Activated CD4-positive, CD25-positive, alpha-beta regulatory T cell treated with anti-CD3 and anti-CD28 coated beads, Interleukin-2, amount 50 U/mL, for 16 hours (primary cell): Measurements from ENCODE around the gene B3GNT9.
A peak's percentile ranks its signal among the peaks of the same experiment; 100 is the strongest.

Source experiments
- DNase-seq: peaks from one replicate; pipeline ENCODE4 v3.0.0-alpha.2; 2020; ENCODE audit warnings: low read depth, low spot score

B3GNT9 gene

DNA sequence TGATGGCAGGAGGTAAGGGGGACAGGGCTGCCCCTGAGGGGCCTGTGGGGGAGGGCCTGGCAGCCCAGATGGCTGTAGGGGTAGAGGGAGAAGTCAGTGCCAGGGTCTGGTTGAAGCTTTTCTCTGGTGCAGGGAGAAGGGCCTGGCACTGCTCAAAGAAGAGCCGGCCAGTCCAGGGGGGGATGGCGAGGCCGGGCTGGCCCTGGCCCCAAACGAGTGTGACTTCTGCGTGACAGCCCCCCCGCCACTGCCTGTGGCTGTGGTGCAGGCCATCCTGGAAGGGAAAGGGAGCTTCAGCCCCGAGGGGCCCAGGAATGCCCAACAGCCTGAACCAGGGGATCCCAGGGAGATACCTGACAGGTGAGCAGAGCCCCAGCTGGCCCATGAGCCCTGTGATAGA is 16.8 kb upstream of the B3GNT9 start:
- DNase-seq = no peak

DNA sequence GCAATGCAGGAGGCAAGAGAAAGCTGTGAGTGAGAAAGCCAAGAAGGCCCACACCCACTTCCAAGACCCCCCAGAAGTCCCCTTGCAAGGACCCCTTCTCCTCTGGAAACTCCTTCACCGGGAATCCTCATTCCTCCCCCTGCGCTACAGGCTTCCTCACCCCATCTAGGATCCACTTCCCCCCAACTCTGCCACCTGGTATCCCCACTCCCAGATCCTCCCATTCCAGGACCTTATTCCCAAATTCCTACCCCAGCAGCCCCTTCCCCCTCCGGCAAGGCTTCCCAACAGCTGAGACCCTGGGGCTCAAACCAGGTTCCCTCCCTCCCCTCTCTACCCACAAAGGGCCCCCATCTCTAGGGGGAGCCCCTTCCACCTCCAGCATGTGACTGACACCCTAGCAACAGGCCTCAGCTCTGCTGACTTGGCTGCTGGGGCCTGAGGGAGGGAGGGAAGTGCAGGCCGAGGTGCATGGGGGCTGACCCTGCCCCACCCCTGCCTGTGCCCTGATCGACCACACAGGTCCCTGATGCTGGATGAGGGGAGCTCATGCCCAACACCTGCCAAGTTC is 15.9 kb upstream of the B3GNT9 start:
- DNase-seq = no peak

DNA sequence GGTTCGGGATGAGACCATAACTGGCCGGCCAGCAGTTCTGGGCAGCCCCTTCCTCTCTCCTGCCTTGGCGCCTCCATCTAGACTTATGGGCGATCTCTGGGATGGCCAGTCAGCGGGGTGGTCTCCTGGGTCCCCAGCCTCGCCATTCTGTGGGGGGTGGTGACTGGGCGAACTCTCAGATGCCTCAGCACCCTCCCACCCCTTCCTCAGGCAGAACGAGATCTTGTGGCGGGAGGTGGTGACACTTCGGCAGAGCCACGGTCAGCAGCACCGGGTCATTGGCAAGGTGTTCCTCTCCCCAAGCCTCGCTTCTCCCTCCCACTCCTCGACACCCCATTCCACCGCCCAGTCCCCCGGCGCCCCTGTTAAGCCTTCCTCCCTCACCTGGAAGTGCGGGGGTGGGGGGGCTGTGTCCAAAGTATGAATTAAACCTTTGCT is 15.3 kb upstream of the B3GNT9 start:
- DNase-seq = no peak

- DNase-seq = no peak
Observed at GRCh38 chr16:67165121-67166078, 14.6 kb upstream of the B3GNT9 start.

DNA sequence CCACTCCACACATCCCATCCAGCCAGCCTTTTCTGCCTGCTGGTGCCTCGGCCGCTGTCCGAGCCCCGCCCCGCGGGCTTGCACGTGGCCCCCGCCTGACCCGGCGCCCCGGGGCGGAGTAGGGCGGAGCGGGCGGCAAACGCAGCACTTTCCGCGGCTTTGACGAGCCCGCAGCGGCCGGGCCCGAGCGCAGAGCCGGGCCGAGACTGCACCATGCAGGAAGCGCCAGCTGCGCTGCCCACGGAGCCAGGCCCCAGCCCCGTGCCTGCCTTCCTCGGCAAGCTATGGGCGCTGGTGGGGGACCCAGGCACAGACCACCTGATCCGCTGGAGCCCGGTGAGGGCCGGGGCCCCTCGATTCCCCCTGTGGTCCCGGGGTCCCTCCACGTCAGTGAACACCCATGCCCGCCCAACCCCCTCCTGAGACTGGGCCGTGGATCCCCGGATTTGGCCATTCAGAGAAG is 13.8 kb upstream of the B3GNT9 start, which contains the start of gene HSF4:
Gene HSF4 (plus strand): TSS at position 147 of the 463 bp plus-strand sequence. CDS start 67 bp downstream, at position 214.
- no peak for DNase-seq

DNA sequence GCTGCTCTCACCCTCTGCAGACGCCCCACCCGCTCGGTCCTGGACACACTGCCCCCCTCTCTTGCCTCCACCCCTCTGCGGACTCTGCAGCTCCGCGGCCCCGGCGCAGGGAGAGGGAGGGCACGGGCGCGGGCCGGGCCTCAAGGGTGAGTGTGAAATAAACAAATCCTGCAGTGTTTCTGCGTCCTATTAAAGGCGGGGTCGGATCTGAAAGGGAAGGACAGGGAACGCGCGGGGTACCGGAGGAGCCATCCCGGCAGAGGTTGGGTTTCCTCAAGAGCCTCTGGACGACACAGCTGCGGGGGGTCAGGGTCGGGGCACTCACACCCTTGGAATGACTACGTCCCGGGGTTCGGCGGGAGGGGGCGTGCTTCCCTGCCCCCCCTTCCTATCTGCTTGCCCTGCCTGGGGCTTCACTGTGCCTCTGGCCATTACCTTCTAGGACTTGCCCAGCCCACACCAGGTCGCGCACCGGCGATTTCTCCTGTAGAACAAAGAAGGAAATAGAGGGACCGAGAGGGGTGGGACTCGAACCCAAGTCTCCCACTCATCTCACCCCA is 13.3 kb upstream of the B3GNT9 start:
- DNase-seq = no peak

- no peak for DNase-seq
Observed at GRCh38 chr16:67163164-67163998, 12.6 kb upstream of the B3GNT9 start.

DNA sequence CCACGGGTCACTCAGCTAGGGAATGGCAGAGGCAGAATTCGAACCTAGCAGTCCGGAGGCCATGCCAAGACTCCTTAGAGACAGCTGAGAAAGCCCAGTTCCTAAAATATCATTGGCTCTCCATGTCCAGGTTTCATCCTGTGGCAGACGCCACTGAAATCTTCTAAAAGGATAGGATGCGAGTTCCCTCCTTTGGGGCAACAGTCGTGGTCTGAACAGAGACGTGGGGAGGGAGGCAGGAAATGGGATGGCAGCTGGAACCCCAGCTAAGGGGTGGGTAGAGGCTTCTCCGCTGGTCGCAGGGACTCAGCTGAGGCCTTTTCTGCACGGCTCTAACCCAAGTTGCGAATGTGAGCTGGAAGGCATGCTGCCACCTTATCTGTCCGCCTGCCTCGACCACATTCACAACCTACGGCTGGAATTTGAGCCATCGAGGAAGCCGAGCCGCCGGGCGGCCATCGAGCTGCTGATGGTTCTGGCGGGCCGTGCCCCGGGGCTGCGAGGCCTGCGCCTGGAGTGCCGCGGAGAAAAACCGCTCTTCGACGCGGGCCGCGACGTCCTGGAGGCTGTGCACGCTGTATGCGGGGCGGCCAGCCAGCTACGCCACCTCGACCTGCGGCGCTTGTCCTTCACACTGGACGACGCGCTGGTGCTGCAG is 11.8 kb upstream of the B3GNT9 start:
- no peak for DNase-seq

GRCh38 chr16:67161595-67162058 is 10.8 kb upstream of the B3GNT9 start:
- DNase-seq = no peak

GRCh38 chr16:67158637-67159600 is 8.1 kb upstream of the B3GNT9 start:
- peak; percentile 55 for DNase-seq

GRCh38 chr16:67157892-67158635 is 7.3 kb upstream of the B3GNT9 start:
- no peak for DNase-seq

DNA sequence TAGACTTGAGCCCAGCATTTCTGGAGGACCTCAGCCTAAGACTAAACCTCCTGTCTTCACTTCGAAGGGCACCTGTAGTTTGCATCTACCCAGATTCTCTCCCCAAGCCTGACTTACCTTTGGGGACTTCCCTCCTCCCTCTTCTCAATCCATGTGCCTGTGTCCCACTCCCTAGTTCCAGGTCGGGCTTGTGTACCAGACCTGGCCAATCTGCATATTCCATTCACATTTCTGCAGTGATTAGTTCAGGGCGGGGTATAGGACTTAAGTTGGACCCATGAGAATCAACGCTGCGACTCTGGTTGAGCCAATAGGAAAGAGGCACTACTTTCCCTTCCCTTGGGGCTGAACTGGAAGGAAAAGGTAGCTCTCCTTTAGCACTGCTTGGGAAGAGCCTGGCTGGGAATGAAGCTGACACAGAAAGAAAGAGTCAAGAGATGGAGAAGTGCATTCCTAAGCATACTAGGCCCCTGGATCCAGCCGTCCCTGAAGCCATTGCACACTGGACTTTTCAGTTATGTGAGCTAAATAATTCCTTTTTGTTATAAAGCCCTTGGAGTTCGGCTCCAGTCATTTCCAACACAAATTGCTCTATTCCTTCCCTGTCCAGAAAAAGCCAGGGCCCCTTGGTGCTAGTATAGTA is 6.4 kb upstream of the B3GNT9 start:
- DNase-seq = no peak

GRCh38 chr16:67156143-67156844 is 5.5 kb upstream of the B3GNT9 start:
- DNase-seq = no peak

DNA sequence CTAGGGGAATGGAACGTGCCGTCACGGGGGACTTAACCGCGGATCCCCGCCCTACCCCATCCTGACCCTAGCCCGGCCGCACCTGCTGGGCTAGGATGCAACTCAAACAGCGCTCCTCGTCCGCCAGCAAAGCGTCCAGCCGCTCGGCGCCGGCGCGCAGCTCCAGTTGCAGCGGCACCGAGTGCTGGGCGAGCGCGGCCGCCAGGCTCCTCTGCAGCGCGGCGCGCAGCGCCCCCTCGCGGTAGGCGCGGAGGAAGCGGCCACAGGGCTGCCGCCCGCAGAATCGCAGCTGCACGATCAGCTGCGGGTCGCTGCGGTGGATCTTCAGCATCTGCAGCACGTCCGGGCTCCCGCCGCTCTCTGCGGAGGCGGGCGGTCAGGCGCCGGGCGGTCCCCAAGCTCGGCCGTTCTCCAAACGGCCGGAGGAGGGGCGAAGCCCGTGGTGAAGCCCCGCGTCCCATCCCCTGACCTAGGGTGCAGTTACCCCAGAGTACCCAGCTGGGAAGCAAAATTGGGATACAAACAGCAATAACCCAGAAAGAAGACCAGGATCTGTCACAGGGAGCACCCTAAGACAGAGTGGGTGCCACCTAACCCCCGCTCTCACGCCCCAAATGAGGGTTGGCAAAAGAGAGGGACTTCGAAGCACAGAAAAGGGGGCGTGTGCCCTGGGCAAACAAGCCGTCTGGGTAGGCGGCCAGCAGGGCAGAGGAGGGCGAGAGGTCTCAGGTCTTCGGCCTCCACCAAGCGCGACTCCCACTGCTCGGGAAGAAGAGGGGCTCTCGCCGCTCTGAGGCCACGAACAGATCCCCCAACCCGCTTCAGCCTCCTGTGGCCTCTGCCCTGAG is 4.7 kb upstream of the B3GNT9 start:
- DNase-seq = peak; percentile 61

DNA sequence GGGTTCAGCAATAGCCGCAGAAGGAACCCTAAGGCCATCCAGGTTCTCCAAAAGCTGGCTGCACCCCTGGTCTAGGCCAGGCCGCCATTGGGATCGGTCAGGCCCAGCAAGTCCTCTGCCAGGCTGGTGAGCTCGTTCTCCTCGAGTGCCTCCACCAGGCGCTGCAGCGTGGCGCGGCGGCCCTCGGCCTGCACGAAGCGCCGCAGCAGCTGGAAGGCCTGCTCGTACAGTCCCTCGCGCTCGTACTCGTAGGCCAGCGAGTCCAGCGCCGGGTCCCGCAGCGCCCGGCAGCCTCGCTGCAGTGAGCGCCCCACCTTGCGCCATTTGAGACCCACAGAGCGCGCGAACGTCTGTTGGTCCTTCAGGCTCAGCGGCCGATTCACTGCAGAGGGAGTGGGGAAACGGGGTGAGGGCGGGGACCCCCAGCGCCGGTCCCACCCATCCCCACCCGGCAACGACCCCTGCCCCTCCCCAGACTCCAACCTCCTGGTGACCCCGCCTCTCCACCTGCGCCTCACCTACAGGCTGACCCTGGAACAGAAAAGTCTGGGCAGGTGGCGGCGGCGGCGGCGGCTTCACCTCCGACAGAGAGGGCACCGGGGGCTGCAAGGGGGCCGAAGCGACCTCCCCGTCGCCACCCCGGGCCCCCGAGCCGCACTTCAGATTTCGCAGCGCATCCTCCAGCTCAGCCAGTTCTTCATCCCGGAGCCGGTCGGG is 3.9 kb upstream of the B3GNT9 start:
- no peak for DNase-seq

DNA sequence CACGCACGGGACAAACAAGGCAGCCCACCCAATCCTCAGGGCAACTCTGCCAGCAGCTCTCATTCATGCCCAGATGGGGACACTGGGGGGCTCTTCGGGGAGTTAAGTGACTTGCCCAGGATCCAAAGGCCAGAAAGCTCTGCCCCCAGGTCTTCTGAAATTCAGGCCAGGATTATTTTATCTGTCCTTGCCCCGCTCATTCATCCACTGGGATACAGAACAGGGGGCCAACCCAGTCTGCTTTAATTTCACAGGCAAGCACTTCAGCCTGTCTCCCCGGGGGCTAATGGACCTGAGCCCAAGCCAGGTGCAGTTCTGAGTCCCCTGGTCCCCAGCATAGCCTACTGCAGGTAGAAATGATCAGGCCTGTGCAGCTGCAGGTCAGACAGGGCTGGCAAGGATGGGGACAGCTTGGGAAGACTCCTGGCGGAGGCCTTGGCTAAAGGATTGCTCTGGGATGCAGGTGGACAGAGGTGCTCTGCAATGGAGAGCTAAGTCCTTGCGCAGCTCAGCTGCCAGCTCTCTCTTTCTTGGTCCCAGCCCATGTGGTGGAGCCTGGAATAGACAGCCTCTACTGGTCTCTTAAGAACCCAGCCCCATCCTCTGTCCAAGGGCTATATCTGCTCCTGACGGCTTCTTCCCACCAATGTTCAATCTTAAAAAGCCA is 766 bp upstream of the B3GNT9 start:
- DNase-seq = no peak
